GM19023 (cell line): ENCODE data around the gene CTRL.
"Not testable (repeated sequence)": the region's sequence is repeated elsewhere in the genome, so short reads cannot be mapped to it uniquely, and the experiment has no call there.

Source experiments
- ATAC-seq: cut with Tn5 transposase; IDR thresholded peaks from one replicate; pipeline ENCODE4 v1.9.1; 2021; ENCODE audit warnings: mild to moderate bottlenecking, moderate library complexity; ENCODE audit not compliant: unreplicated experiment

Gene CTRL

GRCh38 chr16:67931712-67932461, at the start of gene CTRL:
Gene CTRL (minus strand): TSS chr16:67931862. CDS start chr16:67931852, 10 bp downstream.
- ATAC-seq: no peak

GRCh38 chr16:67979955-67980678, 48.5 kb upstream of the CTRL start, which contains the start of gene DPEP3:
Gene DPEP3 (minus strand): TSS chr16:67980499. CDS start chr16:67980380, 119 bp downstream.
- ATAC-seq: no peak

GRCh38 chr16:67977469-67978227, 46.0 kb upstream of the CTRL start:
- ATAC-seq: no peak

GRCh38 chr16:67977005-67977404, 45.3 kb upstream of the CTRL start:
- ATAC-seq: no peak

GRCh38 chr16:67976205-67976604, 44.5 kb upstream of the CTRL start:
- no peak for ATAC-seq

- ATAC-seq: no peak
Observed at GRCh38 chr16:67975321-67976105, 43.9 kb upstream of the CTRL start.

- ATAC-seq: not testable (repeated sequence)
Observed at GRCh38 chr16:67972285-67972684, 40.6 kb upstream of the CTRL start.

- ATAC-seq: no peak
Observed at GRCh38 chr16:67971111-67971510, 39.4 kb upstream of the CTRL start.

GRCh38 chr16:67969254-67970039, 37.8 kb upstream of the CTRL start:
- no peak for ATAC-seq

- peak; percentile 81 for ATAC-seq
Observed at GRCh38 chr16:67968400-67969253, 37.0 kb upstream of the CTRL start, which contains the start of gene SLC12A4. Gene SLC12A4 (minus strand): TSS chr16:67968637. CDS start chr16:67968553, 84 bp downstream.

- ATAC-seq: peak; percentile 25
Observed at GRCh38 chr16:67967958-67968399, 36.3 kb upstream of the CTRL start.

- no peak for ATAC-seq
Observed at GRCh38 chr16:67967183-67967957, 35.7 kb upstream of the CTRL start.

GRCh38 chr16:67966549-67967182, 35.0 kb upstream of the CTRL start:
- ATAC-seq: no peak

GRCh38 chr16:67965668-67966548, 34.2 kb upstream of the CTRL start:
- no peak for ATAC-seq

GRCh38 chr16:67964477-67965131, 32.9 kb upstream of the CTRL start:
- no peak for ATAC-seq
